GM12878 (cell line): ENCODE data around the gene SRF. TPM values are rescaled to one million over a fixed set of nuclear protein-coding genes. Genes with fewer than 3 reads are reported as not detected.

Source experiments
- ATAC-seq: fragments of 200-7000 bp; cut with Tn5 transposase; 3 replicates; pipeline ENCODE4 v1.9.1; 2020; ENCODE audit warnings: mild to moderate bottlenecking, moderate library complexity
- BruUV-seq: library from RNA; stranded (reverse); fragments of 400-500 nt; replicated peaks from 2 replicates; lab custom pipeline; 2021; lab: Mats Ljungman, UMichigan
- CTCF ChIA-PET: fragments of 300-600 bp; sonication (Branson Sonifier 250); formaldehyde crosslinking; extraction: SDS; loops from one replicate; lab custom pipeline; 2021; ENCODE audit warnings: inconsistent platforms; lab: Yijun Ruan, JAX
- POLR2A ChIA-PET: fragments of 350-600 bp; formaldehyde crosslinking; extraction: SDS; loops from one replicate; lab custom pipeline; 2021; ENCODE audit warnings: inconsistent platforms; lab: Charles Lee
- RAD21 ChIA-PET: fragments of 300-600 bp; sonication (Branson Sonifier 250); formaldehyde crosslinking; loops from one replicate; lab custom pipeline; 2023; ENCODE audit warnings: antibody characterized with exemption; ENCODE audit not compliant: unreplicated experiment; lab: Charles Lee
- SMC1A ChIA-PET: fragments of 300-600 bp; sonication (Branson Sonifier 250); formaldehyde crosslinking; loops from one replicate; lab custom pipeline; 2023; ENCODE audit not compliant: unreplicated experiment, uncharacterized antibody; lab: Charles Lee
- DNase-seq: peaks from one replicate; pipeline ENCODE4 v3.0.0-alpha.2; 2011; ENCODE audit warnings: low read depth, low spot score
- FAIRE-seq: peaks from 3 replicates; lab custom pipeline; 2011; peaks lifted over from hg19 to GRCh38; lab: Jason Lieb, UNC
- H2AFZ ChIP-seq: 2 replicates; pipeline ENCODE4 v1.6.0; 2011; ENCODE audit warnings: low read depth, low read length, control low read depth; ENCODE audit not compliant: control insufficient read depth
- H3K27ac ChIP-seq: 2 replicates; pipeline ENCODE4 v1.5.1; 2011; ENCODE audit warnings: control low read depth; ENCODE audit not compliant: control insufficient read depth, insufficient read depth
- H3K27me3 ChIP-seq, 2 experiments: replicated peaks in 1 of 2; 2 replicates each; pipeline versions ENCODE4 v1.6.0 to v1.6.1; 2011; ENCODE audit warnings: low read length in 1 of 2; ENCODE audit not compliant: control insufficient read depth in 2 of 2, insufficient read depth in 2 of 2
- H3K36me3 ChIP-seq, 2 experiments: 2 replicates each; pipeline ENCODE4 v1.5.1; 2011; ENCODE audit warnings: low read length in 1 of 2; ENCODE audit not compliant: control insufficient read depth in 2 of 2, insufficient read depth in 2 of 2
- H3K4me1 ChIP-seq: 2 replicates; pipeline ENCODE4 v1.6.1; 2011; ENCODE audit warnings: mild to moderate bottlenecking, low read length, moderate library complexity, mixed read lengths; ENCODE audit not compliant: control insufficient read depth, insufficient read depth
- H3K4me2 ChIP-seq: 2 replicates; pipeline ENCODE4 v1.6.0; 2011; ENCODE audit warnings: control low read depth; ENCODE audit not compliant: control insufficient read depth, insufficient read depth
- H3K4me3 ChIP-seq: fragments of 200-600 bp; sonication (generic); 2 replicates; pipeline ENCODE4 v1.5.1; 2016
- H3K79me2 ChIP-seq: 2 replicates; pipeline ENCODE4 v1.6.0; 2011; ENCODE audit warnings: low read length; ENCODE audit not compliant: control insufficient read depth, insufficient read depth
- H3K9ac ChIP-seq: 2 replicates; pipeline ENCODE4 v1.8.0; 2011; ENCODE audit warnings: low read length, control low read depth, mixed read lengths; ENCODE audit not compliant: control insufficient read depth, insufficient read depth
- H3K9me3 ChIP-seq: replicated peaks from 3 replicates; pipeline ENCODE4 v1.5.1; 2011; ENCODE audit warnings: mild to moderate bottlenecking, low read length; ENCODE audit not compliant: control insufficient read depth, insufficient read depth
- H4K20me1 ChIP-seq: 2 replicates; pipeline ENCODE4 v1.6.0; 2011; ENCODE audit not compliant: control insufficient read depth, insufficient read depth
- CREB1 ChIP-seq: IDR thresholded peaks from 2 replicates; pipeline ENCODE4 v1.6.1; 2012; ENCODE audit warnings: low read depth, mild to moderate bottlenecking, inconsistent platforms
- GATAD2B ChIP-seq: fragments of 450-650 bp; conservative IDR thresholded peaks from 2 replicates; pipeline ENCODE4 v1.6.1; 2017; ENCODE audit warnings: low read depth, mild to moderate bottlenecking, moderate library complexity
- IKZF1 ChIP-seq: fragments of 450-650 bp; conservative IDR thresholded peaks from 2 replicates; pipeline ENCODE4 v1.6.1; 2017; ENCODE audit warnings: antibody characterized with exemption, mild to moderate bottlenecking
- IRF4 ChIP-seq: IDR thresholded peaks from 2 replicates; pipeline ENCODE4 v1.6.1; 2011; ENCODE audit warnings: low read depth, low read length
- LARP7 ChIP-seq: fragments of 450-650 bp; IDR thresholded peaks from 2 replicates; pipeline ENCODE4 v1.6.1; 2017; ENCODE audit warnings: mild to moderate bottlenecking
- MEF2A ChIP-seq: IDR thresholded peaks from 2 replicates; pipeline ENCODE4 v1.6.1; 2011; ENCODE audit warnings: low read depth, mild to moderate bottlenecking, low read length, moderate library complexity; ENCODE audit not compliant: insufficient read depth
- POU2F2 ChIP-seq: IDR thresholded peaks from 3 replicates; pipeline ENCODE4 v1.6.1; 2011; ENCODE audit warnings: low read depth, mild to moderate bottlenecking, low read length, borderline replicate concordance
- RAD21 ChIP-seq: IDR thresholded peaks from 2 replicates; pipeline ENCODE4 v1.6.1; 2011; ENCODE audit warnings: mild to moderate bottlenecking, low read depth, low read length, moderate library complexity; ENCODE audit not compliant: insufficient read depth
- RB1 ChIP-seq: fragments of 450-650 bp; formaldehyde crosslinking; IDR thresholded peaks from 2 replicates; pipeline ENCODE4 v1.6.1; 2017; ENCODE audit warnings: mild to moderate bottlenecking, borderline replicate concordance
- RFX5 ChIP-seq: IDR thresholded peaks from 2 replicates; pipeline ENCODE4 v1.6.1; 2011; ENCODE audit warnings: low read depth, low read length, improper control_type of control experiment
- SMARCA5 ChIP-seq: fragments of 450-650 bp; IDR thresholded peaks from 2 replicates; pipeline ENCODE4 v1.6.1; 2017; ENCODE audit warnings: mild to moderate bottlenecking
- SMC3 ChIP-seq: IDR thresholded peaks from 2 replicates; pipeline ENCODE4 v1.6.1; 2011; ENCODE audit warnings: low read length, improper control_type of control experiment, borderline replicate concordance
- STAT3 ChIP-seq: IDR thresholded peaks from 2 replicates; pipeline ENCODE4 v1.6.1; 2011; ENCODE audit warnings: low read depth, low read length, improper control_type of control experiment
- YY1 ChIP-seq: IDR thresholded peaks from 2 replicates; pipeline ENCODE4 v1.6.1; 2011; ENCODE audit warnings: low read depth, mild to moderate bottlenecking, low read length
- WGBS: methylation state at CpG from one replicate; pipeline ENCODE4 v1.1.6; 2016; ENCODE audit warnings: low lambda C conversion rate; ENCODE audit not compliant: insufficient replicate concordance, insufficient coverage; ENCODE audit errors: missing lambda C conversion rate; 5-methylcytosine and 5-hydroxymethylcytosine counted together
- in situ Hi-C: fragments of 300-500 bp; cut with MboI; formaldehyde crosslinking; loops from 9 replicates; pipeline ENCODE4 v1.14.3; 2018; ENCODE audit warnings: mixed read lengths
- intact Hi-C: fragments of 100-400 bp; cut with micrococcal nuclease; formaldehyde crosslinking; loops from one replicate; pipeline ENCODE4 v1.14.2; 2022; ENCODE audit not compliant: unreplicated experiment
- polyA plus RNA-seq, 11 experiments: library from polyadenylated mRNA; depleted of rRNA in 4 of 11; unstranded in 6 of 11; stranded (reverse) in 5 of 11; fragments of >200 nt; fragmentation: Nextera tagmentation in 4 of 11; fragmentation: Illumina TruSeq in 1 of 11; extraction: Ambion mirVana in 4 of 11; extraction: Trizol in 1 of 11; gene quantifications; 1 replicate in 1 of 11; 2 replicates in 10 of 11; pipeline versions ENCODE4 v1.2.1 to v1.2.3, GENCODE V29; 2011 to 2016; ENCODE audit warnings: inconsistent platforms in 2 of 11, missing spikeins in 2 of 11, low read depth in 1 of 11
- total RNA-seq, 4 experiments: library from RNA; depleted of rRNA in 3 of 4; stranded (reverse); fragments of >200 nt in 3 of 4; fragmentation: Illumina TruSeq in 1 of 4; extraction: Trizol in 1 of 4; gene quantifications; 2 replicates each; pipeline versions ENCODE4 v1.2.1 to v1.2.3, GENCODE V29; 2013 to 2021
- TF ChIP-seq, protein P1 (sequence below), 3 experiments: IDR thresholded peaks in 2 of 3; conservative IDR thresholded peaks in 1 of 3; 2 replicates each; pipeline ENCODE4 v1.5.1; 2011; ENCODE audit warnings: low read depth in 3 of 3, low read length in 3 of 3, mild to moderate bottlenecking in 3 of 3, control low read depth in 2 of 3, moderate library complexity in 2 of 3, inconsistent platforms in 1 of 3, mixed read lengths in 1 of 3; ENCODE audit not compliant: control insufficient read depth in 2 of 3, insufficient read depth in 1 of 3; ENCODE audit errors: extremely low read depth in 1 of 3
- TF ChIP-seq, protein P2 (sequence below): fragments of 450-650 bp; IDR thresholded peaks from 2 replicates; pipeline ENCODE4 v1.6.1; 2017; ENCODE audit warnings: mild to moderate bottlenecking, moderate library complexity

SRF gene
- total and polyA plus RNA-seq, 10 of the 15 experiments (the other 5 are each of a cell fraction or from before 2014, with no cell fraction given): 2.3 to 56.3 (median 28.2) TPM

DNA sequence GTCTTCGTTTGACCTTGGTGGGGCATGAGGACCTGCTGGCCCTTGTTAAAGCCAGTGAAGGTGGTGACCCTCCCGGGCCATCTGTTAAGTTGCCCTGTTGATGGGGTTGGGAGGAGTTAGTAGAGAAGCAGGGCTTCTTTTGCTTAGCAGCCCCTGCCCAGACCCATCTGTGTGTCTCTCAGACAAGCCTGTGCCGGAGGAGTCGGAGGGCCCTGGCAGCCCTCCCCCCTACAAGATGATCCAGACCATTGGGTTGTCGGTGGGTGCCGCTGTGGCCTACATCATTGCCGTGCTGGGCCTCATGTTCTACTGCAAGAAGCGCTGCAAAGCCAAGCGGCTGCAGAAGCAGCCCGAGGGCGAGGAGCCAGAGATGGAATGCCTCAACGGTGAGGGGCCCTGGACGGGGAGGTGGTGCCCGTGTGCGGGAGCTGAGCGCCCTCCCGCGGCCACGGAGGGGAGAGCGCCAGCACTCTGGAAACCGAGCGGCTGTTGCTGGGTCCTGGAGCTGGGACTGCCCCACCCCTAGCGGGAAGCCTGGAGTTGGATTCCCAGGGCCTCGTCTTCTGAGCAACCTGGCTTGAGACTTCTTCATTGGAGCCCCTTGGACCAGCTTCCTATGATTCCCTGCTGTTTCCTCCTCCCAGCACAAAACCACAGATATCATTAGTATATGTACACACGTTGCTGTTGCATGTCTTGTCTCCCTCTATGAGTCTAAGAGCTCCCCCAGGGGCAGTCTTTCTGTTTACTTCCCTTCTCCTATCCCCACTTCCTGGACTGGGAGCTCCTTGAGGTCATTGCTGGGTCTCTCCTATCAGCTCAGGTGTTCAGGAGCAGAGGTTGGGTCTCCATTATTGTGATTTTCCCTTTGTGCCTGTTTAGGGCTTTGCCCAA is 27.6 kb upstream of the SRF start:
- Histone ChIP-seq H3K79me2 (no peaks in the 10 kb centered on the region), H3K36me3 (no peaks in the 10 kb centered on the region), H4K20me1 (no peaks in the 10 kb centered on the region), H2AFZ (peak overlapping the region; percentile 13; the same call in 1 of the 2 replicates), H3K9ac (no peak overlapping the region), H3K4me3 (no peak overlapping the region), H3K4me2 (no peak overlapping the region), H3K27me3 (no peaks in the 10 kb centered on the region; a peak in 1 of 4 replicates), H3K27ac (no peak overlapping the region), H3K4me1 (no peaks in the 10 kb centered on the region), H3K9me3 (no peaks in the 10 kb centered on the region)
- WGBS: 23% methylated on average over 24 of the region's 25 CpGs
- FAIRE-seq (peak; percentile 59), DNase-seq (no peak), ATAC-seq (peak; percentile 96)
- BruUV-seq: no TSS peak
- ChIA-PET CTCF (interaction anchor here (0.5 to 3.0 kb wide), 60 partner anchors 8 to 498 kb away, joined by 3 to 28 read pairs (median 4); partner anchors contain the start of genes CUL7, KLC4, KLHDC3 and MEA1), SMC1A (interaction anchor here (0.7 to 3.0 kb wide), 23 partner anchors 9 to 455 kb away, joined by 3 to 19 read pairs (median 3); partner anchors contain the start of genes CUL7 and PEX6), RAD21 (interaction anchor here (0.6 to 2.7 kb wide), 28 partner anchors 9 to 482 kb away, joined by 3 to 16 read pairs (median 4); partner anchors contain the start of genes CUL7, KLC4, KLHDC3 and MRPL2), POLR2A (interaction anchor here (0.6 to 1.1 kb wide), 2 partner anchors 72 to 233 kb away, joined by 3 to 6 read pairs; no protein-coding TSS in a partner anchor)
- intact Hi-C loops: loop anchor here (1.0 kb wide), 3 partner anchors 73 to 242 kb away; no protein-coding TSS in a partner anchor
- in situ Hi-C loops: loop anchor here (5.0 kb wide), 1 partner anchor 236 kb away; no protein-coding TSS in a partner anchor
- TF ChIP-seq CREB1: no peak
- TF ChIP-seq RB1: peak; percentile 45; the same call in 1 of the 2 replicates
- TF ChIP-seq YY1: peak; percentile 70
- TF ChIP-seq STAT3: no peak
- TF ChIP-seq SMC3: peak; percentile 93
- TF ChIP-seq MEF2A: no peak
- 0 out of 2 replicates have a peak, but pooled peaks have one; percentile 32 for TF ChIP-seq IKZF1
- TF ChIP-seq, protein P1, sequence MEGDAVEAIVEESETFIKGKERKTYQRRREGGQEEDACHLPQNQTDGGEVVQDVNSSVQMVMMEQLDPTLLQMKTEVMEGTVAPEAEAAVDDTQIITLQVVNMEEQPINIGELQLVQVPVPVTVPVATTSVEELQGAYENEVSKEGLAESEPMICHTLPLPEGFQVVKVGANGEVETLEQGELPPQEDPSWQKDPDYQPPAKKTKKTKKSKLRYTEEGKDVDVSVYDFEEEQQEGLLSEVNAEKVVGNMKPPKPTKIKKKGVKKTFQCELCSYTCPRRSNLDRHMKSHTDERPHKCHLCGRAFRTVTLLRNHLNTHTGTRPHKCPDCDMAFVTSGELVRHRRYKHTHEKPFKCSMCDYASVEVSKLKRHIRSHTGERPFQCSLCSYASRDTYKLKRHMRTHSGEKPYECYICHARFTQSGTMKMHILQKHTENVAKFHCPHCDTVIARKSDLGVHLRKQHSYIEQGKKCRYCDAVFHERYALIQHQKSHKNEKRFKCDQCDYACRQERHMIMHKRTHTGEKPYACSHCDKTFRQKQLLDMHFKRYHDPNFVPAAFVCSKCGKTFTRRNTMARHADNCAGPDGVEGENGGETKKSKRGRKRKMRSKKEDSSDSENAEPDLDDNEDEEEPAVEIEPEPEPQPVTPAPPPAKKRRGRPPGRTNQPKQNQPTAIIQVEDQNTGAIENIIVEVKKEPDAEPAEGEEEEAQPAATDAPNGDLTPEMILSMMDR (IDR thresholded peaks at IDR 0.05 in 2 of 3, conservative IDR thresholded peaks at IDR 0.05 in 1 of 3; ENCODE audit: control insufficient read depth in 2 of 3, extremely low read depth in 1 of 3, insufficient read depth in 1 of 3, low read depth in 3 of 3, low read length in 3 of 3): peak; percentile 85 to 97 (median 93); a peak in 5 of 6 replicates
- TF ChIP-seq RFX5: no peak
- TF ChIP-seq, protein P2, sequence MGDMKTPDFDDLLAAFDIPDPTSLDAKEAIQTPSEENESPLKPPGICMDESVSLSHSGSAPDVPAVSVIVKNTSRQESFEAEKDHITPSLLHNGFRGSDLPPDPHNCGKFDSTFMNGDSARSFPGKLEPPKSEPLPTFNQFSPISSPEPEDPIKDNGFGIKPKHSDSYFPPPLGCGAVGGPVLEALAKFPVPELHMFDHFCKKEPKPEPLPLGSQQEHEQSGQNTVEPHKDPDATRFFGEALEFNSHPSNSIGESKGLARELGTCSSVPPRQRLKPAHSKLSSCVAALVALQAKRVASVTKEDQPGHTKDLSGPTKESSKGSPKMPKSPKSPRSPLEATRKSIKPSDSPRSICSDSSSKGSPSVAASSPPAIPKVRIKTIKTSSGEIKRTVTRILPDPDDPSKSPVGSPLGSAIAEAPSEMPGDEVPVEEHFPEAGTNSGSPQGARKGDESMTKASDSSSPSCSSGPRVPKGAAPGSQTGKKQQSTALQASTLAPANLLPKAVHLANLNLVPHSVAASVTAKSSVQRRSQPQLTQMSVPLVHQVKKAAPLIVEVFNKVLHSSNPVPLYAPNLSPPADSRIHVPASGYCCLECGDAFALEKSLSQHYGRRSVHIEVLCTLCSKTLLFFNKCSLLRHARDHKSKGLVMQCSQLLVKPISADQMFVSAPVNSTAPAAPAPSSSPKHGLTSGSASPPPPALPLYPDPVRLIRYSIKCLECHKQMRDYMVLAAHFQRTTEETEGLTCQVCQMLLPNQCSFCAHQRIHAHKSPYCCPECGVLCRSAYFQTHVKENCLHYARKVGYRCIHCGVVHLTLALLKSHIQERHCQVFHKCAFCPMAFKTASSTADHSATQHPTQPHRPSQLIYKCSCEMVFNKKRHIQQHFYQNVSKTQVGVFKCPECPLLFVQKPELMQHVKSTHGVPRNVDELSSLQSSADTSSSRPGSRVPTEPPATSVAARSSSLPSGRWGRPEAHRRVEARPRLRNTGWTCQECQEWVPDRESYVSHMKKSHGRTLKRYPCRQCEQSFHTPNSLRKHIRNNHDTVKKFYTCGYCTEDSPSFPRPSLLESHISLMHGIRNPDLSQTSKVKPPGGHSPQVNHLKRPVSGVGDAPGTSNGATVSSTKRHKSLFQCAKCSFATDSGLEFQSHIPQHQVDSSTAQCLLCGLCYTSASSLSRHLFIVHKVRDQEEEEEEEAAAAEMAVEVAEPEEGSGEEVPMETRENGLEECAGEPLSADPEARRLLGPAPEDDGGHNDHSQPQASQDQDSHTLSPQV: peak; percentile 14; the same call in 1 of the 2 replicates
- peak; percentile 44; the same call in 1 of the 2 replicates for TF ChIP-seq LARP7
- 0 out of 2 replicates have a peak, but pooled peaks have one; percentile 28 for TF ChIP-seq SMARCA5
- 0 out of 2 replicates have a peak, but pooled peaks have one; percentile 9 for TF ChIP-seq IRF4
- 0 out of 2 replicates have a peak, but pooled peaks have one; percentile 15 for TF ChIP-seq GATAD2B
- TF ChIP-seq RAD21: peak; percentile 90
- TF ChIP-seq POU2F2: peak; percentile 39; the same call in 1 of the 3 replicates
- TF ChIP-seq, all 136 proteins: peak for 12
